HEK293 (cell line): ENCODE data around the gene NFKBIE.

Source experiments
- BCL6B ChIP-seq: fragments of 450-650 bp; formaldehyde crosslinking; IDR thresholded peaks from 2 replicates; pipeline ENCODE4 v1.5.1; 2017; ENCODE audit warnings: missing biosample characterization, missing genetic modification characterization
- GLI2 ChIP-seq: fragments of 450-650 bp; formaldehyde crosslinking; IDR thresholded peaks from 2 replicates; pipeline ENCODE4; 2017; ENCODE audit warnings: missing biosample characterization, missing genetic modification characterization, low read depth, borderline replicate concordance
- RBAK ChIP-seq: fragments of 450-650 bp; formaldehyde crosslinking; IDR thresholded peaks from 2 replicates; pipeline ENCODE4 v1.5.1; 2016; ENCODE audit warnings: missing biosample characterization, missing genetic modification characterization
- ZBTB49 ChIP-seq: fragments of 450-650 bp; formaldehyde crosslinking; IDR thresholded peaks from 2 replicates; pipeline ENCODE4 v1.5.1; 2016; ENCODE audit warnings: missing biosample characterization, missing genetic modification characterization, low read depth
- ZBTB7A ChIP-seq: fragments of 450-650 bp; formaldehyde crosslinking; IDR thresholded peaks from 2 replicates; pipeline ENCODE4 v1.5.1; 2016; ENCODE audit warnings: low read depth, missing biosample characterization, missing genetic modification characterization
- ZFP69B ChIP-seq: fragments of 450-650 bp; formaldehyde crosslinking; IDR thresholded peaks from 2 replicates; pipeline ENCODE4 v1.5.1; 2016; ENCODE audit warnings: missing biosample characterization, missing genetic modification characterization
- ZNF24 ChIP-seq: fragments of 450-650 bp; formaldehyde crosslinking; IDR thresholded peaks from 2 replicates; pipeline ENCODE4 v1.5.1; 2016; ENCODE audit warnings: missing biosample characterization, missing genetic modification characterization
- ZNF266 ChIP-seq: fragments of 450-650 bp; formaldehyde crosslinking; IDR thresholded peaks from 2 replicates; pipeline ENCODE4 v1.5.1; 2016; ENCODE audit warnings: missing biosample characterization, missing genetic modification characterization, low read depth
- ZNF366 ChIP-seq: fragments of 450-650 bp; formaldehyde crosslinking; conservative IDR thresholded peaks from 2 replicates; pipeline ENCODE4 v1.5.1; 2016; ENCODE audit warnings: missing biosample characterization, missing genetic modification characterization
- ZNF433 ChIP-seq: fragments of 450-650 bp; formaldehyde crosslinking; IDR thresholded peaks from 2 replicates; pipeline ENCODE4 v1.5.1; 2016; ENCODE audit warnings: missing biosample characterization, missing genetic modification characterization, low read depth
- ZNF473 ChIP-seq: fragments of 450-650 bp; formaldehyde crosslinking; IDR thresholded peaks from 2 replicates; pipeline ENCODE4 v1.5.1; 2017; ENCODE audit warnings: missing biosample characterization, missing genetic modification characterization
- ZSCAN30 ChIP-seq: fragments of 450-650 bp; IDR thresholded peaks from 2 replicates; pipeline ENCODE4 v1.5.1; 2018; ENCODE audit warnings: missing biosample characterization, mild to moderate bottlenecking, missing genetic modification characterization, moderate library complexity
- TF ChIP-seq, protein P1 (sequence below): fragments of 450-650 bp; formaldehyde crosslinking; IDR thresholded peaks from 2 replicates; pipeline ENCODE4 v1.5.1; 2016; ENCODE audit warnings: missing biosample characterization, missing genetic modification characterization

DNA sequence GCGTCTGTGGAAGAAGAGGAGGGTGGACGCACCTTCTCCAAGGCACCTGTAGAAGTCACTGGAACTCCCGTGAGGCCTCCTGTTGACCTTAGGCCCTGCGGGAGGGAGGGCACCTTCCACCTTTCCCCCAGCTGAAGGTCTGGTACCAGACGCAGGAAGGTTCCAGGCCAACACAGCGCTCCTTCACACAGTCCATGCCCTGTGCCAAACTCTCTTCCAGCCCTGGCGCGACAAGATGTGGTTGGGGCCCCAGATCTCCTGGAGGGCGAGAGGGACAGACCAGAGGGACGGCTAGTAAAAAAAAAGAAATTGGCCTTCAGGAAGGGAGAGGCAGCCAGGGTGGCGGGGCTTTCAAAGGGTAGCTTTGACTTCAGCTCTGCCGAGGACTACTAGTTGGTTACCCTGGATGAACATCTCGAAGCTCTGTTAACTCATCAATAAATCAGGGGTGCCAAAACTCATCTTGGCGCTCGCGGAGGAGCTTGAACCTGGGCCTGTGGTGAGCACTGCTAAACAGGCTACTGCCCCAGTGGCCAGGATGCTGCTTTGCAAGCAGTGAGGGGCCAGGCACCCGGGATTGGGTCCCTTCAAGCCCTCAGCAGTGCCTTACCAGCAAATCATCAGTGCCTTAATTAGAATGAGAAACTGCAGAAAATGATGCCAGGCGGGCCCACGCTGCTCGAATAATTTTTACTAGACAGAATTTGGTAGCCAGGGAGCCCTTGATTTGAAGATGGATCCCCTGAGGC, 32.9 kb upstream of the NFKBIE start:
- TF ChIP-seq ZBTB49 = no peak
- TF ChIP-seq, protein P1, sequence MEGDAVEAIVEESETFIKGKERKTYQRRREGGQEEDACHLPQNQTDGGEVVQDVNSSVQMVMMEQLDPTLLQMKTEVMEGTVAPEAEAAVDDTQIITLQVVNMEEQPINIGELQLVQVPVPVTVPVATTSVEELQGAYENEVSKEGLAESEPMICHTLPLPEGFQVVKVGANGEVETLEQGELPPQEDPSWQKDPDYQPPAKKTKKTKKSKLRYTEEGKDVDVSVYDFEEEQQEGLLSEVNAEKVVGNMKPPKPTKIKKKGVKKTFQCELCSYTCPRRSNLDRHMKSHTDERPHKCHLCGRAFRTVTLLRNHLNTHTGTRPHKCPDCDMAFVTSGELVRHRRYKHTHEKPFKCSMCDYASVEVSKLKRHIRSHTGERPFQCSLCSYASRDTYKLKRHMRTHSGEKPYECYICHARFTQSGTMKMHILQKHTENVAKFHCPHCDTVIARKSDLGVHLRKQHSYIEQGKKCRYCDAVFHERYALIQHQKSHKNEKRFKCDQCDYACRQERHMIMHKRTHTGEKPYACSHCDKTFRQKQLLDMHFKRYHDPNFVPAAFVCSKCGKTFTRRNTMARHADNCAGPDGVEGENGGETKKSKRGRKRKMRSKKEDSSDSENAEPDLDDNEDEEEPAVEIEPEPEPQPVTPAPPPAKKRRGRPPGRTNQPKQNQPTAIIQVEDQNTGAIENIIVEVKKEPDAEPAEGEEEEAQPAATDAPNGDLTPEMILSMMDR (tag by site-specific recombination) = no peak
- TF ChIP-seq ZNF24 = no peak
- TF ChIP-seq ZBTB7A = no peak
- no peak for TF ChIP-seq ZNF266 (tag by site-specific recombination)
- no peak for TF ChIP-seq ZNF366
- no peak for TF ChIP-seq ZFP69B (tag by site-specific recombination)
- no peak for TF ChIP-seq GLI2 (tag by site-specific recombination)
- no peak for TF ChIP-seq ZSCAN30 (tag by site-specific recombination)
- no peak for TF ChIP-seq RBAK
- no peak for TF ChIP-seq ZNF473 (tag by site-specific recombination)
- TF ChIP-seq BCL6B = no peak
- TF ChIP-seq ZNF433 = no peak
